Endothelial cell of umbilical vein (primary cell): Measurements from ENCODE around the gene ANKHD1. TPM values are rescaled to one million over a fixed set of nuclear protein-coding genes. Genes with fewer than 3 reads are reported as not detected.
A peak's percentile ranks its signal among the peaks of the same experiment; 100 is the strongest.

ENCODE experiments used
- BruUV-seq: library from RNA; stranded (reverse); fragments of 400-500 nt; replicated peaks from 2 replicates; lab custom pipeline; 2021; lab: Mats Ljungman, UMichigan
- CTCF ChIA-PET: fragments of 300-600, 350-600 bp; sonication (Branson Sonifier 250); formaldehyde crosslinking; loops from one replicate; lab custom pipeline; 2021; ENCODE audit warnings: antibody characterized with exemption, inconsistent platforms; lab: Charles Lee
- POLR2A ChIA-PET: fragments of 300-600, 350-600 bp; sonication (Branson Sonifier 250); formaldehyde crosslinking; loops from one replicate; lab custom pipeline; 2021; ENCODE audit warnings: antibody characterized with exemption, inconsistent platforms; lab: Charles Lee
- DNase-seq: peaks from one replicate; pipeline ENCODE4 v3.0.0-alpha.2; 2011; ENCODE audit warnings: low read depth, low spot score
- FAIRE-seq: peaks from 2 replicates; lab custom pipeline; 2011; peaks lifted over from hg19 to GRCh38; lab: Jason Lieb, UNC
- H2AFZ ChIP-seq: 2 replicates; pipeline ENCODE4 v1.6.0; 2012; ENCODE audit warnings: low read depth, low read length, control low read depth, inconsistent platforms
- H3K27ac ChIP-seq: 2 replicates; pipeline ENCODE4 v1.5.1; 2011; ENCODE audit warnings: low read depth, mild to moderate bottlenecking, control low read depth, low read length, moderate library complexity; ENCODE audit not compliant: insufficient read depth
- H3K27me3 ChIP-seq, 2 experiments: 2 replicates each; pipeline versions ENCODE4 v1.6.0 to v1.6.1; 2011; ENCODE audit warnings: low read length in 2 of 2, mixed read lengths in 1 of 2; ENCODE audit not compliant: control insufficient read depth in 2 of 2, insufficient read depth in 2 of 2
- H3K36me3 ChIP-seq, 2 experiments: 2 replicates in 1 of 2; 3 replicates in 1 of 2; pipeline ENCODE4 v1.5.1; 2011; ENCODE audit warnings: low read length in 2 of 2, mild to moderate bottlenecking in 1 of 2, moderate library complexity in 1 of 2; ENCODE audit not compliant: control insufficient read depth in 2 of 2, insufficient read depth in 2 of 2; ENCODE audit errors: extremely low read depth in 1 of 2
- H3K4me1 ChIP-seq: 3 replicates; pipeline ENCODE4 v1.5.1; 2011; ENCODE audit warnings: mild to moderate bottlenecking, low read length; ENCODE audit not compliant: control insufficient read depth, insufficient read depth; ENCODE audit errors: extremely low read depth
- H3K4me2 ChIP-seq: 2 replicates; pipeline ENCODE4 v1.6.1; 2011; ENCODE audit warnings: low read length, control low read depth, mixed read lengths; ENCODE audit not compliant: insufficient read depth
- H3K4me3 ChIP-seq, 3 experiments: fragments of 200-600 bp in 1 of 3; sonication (generic), shearing (Covaris generic) in 1 of 3; replicated peaks in 1 of 3; 2 replicates each; pipeline ENCODE4 v1.5.1; 2011 to 2016; ENCODE audit warnings: control low read depth in 3 of 3, low read length in 3 of 3, mild to moderate bottlenecking in 2 of 3, inconsistent platforms in 1 of 3, low read depth in 1 of 3, moderate library complexity in 1 of 3; ENCODE audit not compliant: insufficient read depth in 1 of 3
- H3K79me2 ChIP-seq: 2 replicates; pipeline ENCODE4 v1.6.0; 2012; ENCODE audit warnings: low read length, inconsistent platforms; ENCODE audit not compliant: control insufficient read depth, insufficient read depth
- H3K9ac ChIP-seq: replicated peaks from 2 replicates; pipeline ENCODE3; 2011; ENCODE audit warnings: low read length, control low read depth; ENCODE audit not compliant: insufficient read depth; ENCODE audit errors: extremely low read depth
- H3K9me1 ChIP-seq: replicated peaks from 3 replicates; pipeline ENCODE4 v1.6.0; 2011; ENCODE audit warnings: mild to moderate bottlenecking, low read length; ENCODE audit not compliant: control insufficient read depth, insufficient read depth; ENCODE audit errors: extremely low read depth
- H3K9me3 ChIP-seq: replicated peaks from 2 replicates; pipeline ENCODE4 v1.5.1; 2012; ENCODE audit warnings: low read length, inconsistent platforms; ENCODE audit not compliant: control insufficient read depth, insufficient read depth
- H4K20me1 ChIP-seq: replicated peaks from 2 replicates; pipeline ENCODE3; 2011; ENCODE audit warnings: mild to moderate bottlenecking, low read length; ENCODE audit not compliant: control insufficient read depth, insufficient read depth; ENCODE audit errors: extremely low read depth
- CTCF ChIP-seq, 2 donors: IDR thresholded peaks; 1 replicate in 1 of 2; 2 replicates in 1 of 2; pipeline ENCODE4 v1.5.1; 2011; ENCODE audit warnings: low read length in 2 of 2, mild to moderate bottlenecking in 2 of 2, moderate library complexity in 2 of 2, control low read depth in 1 of 2, inconsistent platforms in 1 of 2, low read depth in 1 of 2; ENCODE audit not compliant: insufficient read depth in 1 of 2; ENCODE audit errors: extremely low read depth in 1 of 2
- EZH2 ChIP-seq: IDR thresholded peaks from 2 replicates; pipeline ENCODE4 v1.6.1; 2012; ENCODE audit warnings: borderline replicate concordance, low read depth, mild to moderate bottlenecking, moderate library complexity, low read length, inconsistent platforms; ENCODE audit not compliant: severe bottlenecking
- FOS ChIP-seq: IDR thresholded peaks from 2 replicates; pipeline ENCODE4 v1.6.1; 2011; ENCODE audit warnings: mild to moderate bottlenecking, low read length, moderate library complexity, borderline replicate concordance; ENCODE audit not compliant: insufficient read depth
- GATA2 ChIP-seq: IDR thresholded peaks from 2 replicates; pipeline ENCODE4 v1.7.0; 2011; ENCODE audit warnings: low read depth, mild to moderate bottlenecking, moderate library complexity, mixed read lengths, low read length; ENCODE audit not compliant: insufficient read length, insufficient read depth
- JUN ChIP-seq: IDR thresholded peaks from 2 replicates; pipeline ENCODE4 v1.6.1; 2011; ENCODE audit warnings: borderline replicate concordance, low read depth; ENCODE audit not compliant: insufficient read length, insufficient read depth
- MAX ChIP-seq: IDR thresholded peaks from 2 replicates; pipeline ENCODE4 v1.6.1; 2011; ENCODE audit not compliant: insufficient read depth, insufficient read length
- MYC ChIP-seq: IDR thresholded peaks from one replicate; pipeline ENCODE4 v1.6.1; 2011; ENCODE audit warnings: mild to moderate bottlenecking, low read depth, low read length
- POLR2A ChIP-seq: IDR thresholded peaks from 2 replicates; pipeline ENCODE4 v1.6.1; 2012; ENCODE audit warnings: low read depth, mild to moderate bottlenecking, control low read depth, low read length
- POLR2AphosphoS5 ChIP-seq: IDR thresholded peaks from 2 replicates; pipeline ENCODE4 v1.6.1; 2012; ENCODE audit warnings: low read depth, mild to moderate bottlenecking, control low read depth, low read length, moderate library complexity; ENCODE audit not compliant: insufficient read depth
- dilution Hi-C: fragments of 300-500 bp; cut with MboI; formaldehyde crosslinking; loops from one replicate; pipeline ENCODE4 v1.15.0; 2019; ENCODE audit warnings: low sequenced_read_pairs; ENCODE audit not compliant: extremely low pct_ligation_motif_present
- intact Hi-C: fragments of 100-400 bp; cut with micrococcal nuclease; formaldehyde crosslinking; loops from one replicate; pipeline ENCODE4 v1.10.0; 2022
- polyA plus RNA-seq, 4 experiments: library from polyadenylated mRNA; depleted of rRNA in 3 of 4; stranded (reverse) in 3 of 4; unstranded in 1 of 4; fragments of >200 nt; gene quantifications; 2 replicates each; pipeline versions ENCODE4 v1.2.1 to v1.2.3, GENCODE V29; 2011 to 2012; ENCODE audit warnings: missing spikeins in 1 of 4
- total RNA-seq: library from RNA; stranded (reverse); gene quantifications from 2 replicates; pipeline ENCODE4 v1.2.3, GENCODE V29; 2021

The ANKHD1 gene
- total and polyA plus RNA-seq, 2 donors (not counting 3 experiments of a cell fraction or from before 2014, with no cell fraction given) = 56.1 to 87.0 TPM

DNA sequence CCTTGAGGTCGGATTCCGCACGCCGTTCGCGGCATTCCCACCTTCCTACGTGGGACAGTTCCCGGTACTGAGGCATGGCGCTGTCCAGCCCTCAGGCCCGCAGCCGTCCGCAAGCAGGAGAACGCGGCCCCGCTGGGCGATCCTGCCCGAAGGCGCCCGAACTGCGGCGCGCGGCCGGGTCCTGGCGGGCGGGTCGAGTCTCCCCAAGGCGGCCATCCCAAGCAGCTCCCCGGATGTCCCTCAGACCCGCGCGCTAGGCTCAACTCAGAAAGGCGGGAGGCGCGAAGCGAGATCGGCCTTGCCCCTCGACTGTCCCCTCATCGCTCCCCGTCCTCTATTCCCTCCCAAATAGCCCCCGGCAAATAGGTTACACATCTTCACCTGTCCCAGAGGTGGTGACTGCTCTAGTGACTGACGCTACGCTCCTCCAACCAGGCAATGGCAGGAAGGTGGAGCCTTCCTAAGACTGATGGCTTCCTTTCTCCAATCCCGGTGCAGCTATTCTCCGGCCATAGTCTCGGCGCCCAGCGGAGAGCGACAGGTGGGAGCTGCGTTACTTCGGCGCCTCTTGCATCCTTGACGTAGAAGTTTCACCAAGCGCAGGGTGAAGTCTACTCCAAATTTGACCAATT is 787 bp upstream of the ANKHD1 start:
- Histone ChIP-seq H4K20me1 (peaks cover 4% of the 10 kb centered on the region), H2AFZ (peak overlapping the region; percentile 49), H3K9me1 (no peaks in the 10 kb centered on the region), H3K9ac (peak overlapping the region; percentile 61), H3K4me1 (peaks cover 8% of the 10 kb centered on the region), H3K4me2 (peak overlapping the region; percentile 82), H3K9me3 (no peaks in the 10 kb centered on the region), H3K79me2 (peaks cover 40% of the 10 kb centered on the region), H3K27me3 (no peaks in the 10 kb centered on the region), H3K36me3 (no peaks in the 10 kb centered on the region), H3K27ac (peak overlapping the region; percentile 44), H3K4me3 (peak overlapping the region; percentile 42 to 91 (median 79))
- peak; percentile 95 for DNase-seq
- CTCF ChIA-PET = interaction anchor here (0.9 to 2.9 kb wide), 6 partner anchors 15 to 234 kb away, joined by 3 to 22 read pairs (median 4); partner anchors contain the start of gene CD14
- POLR2A ChIA-PET = interaction anchor here (1.2 to 1.4 kb wide), 3 partner anchors 54 to 247 kb away, joined by 3 to 6 read pairs (median 5); partner anchors contain the start of genes EIF4EBP3, HBEGF, IK and NDUFA2
- intact Hi-C loops (loop anchor here (1.0 to 5.0 kb wide), 7 partner anchors 28 to 263 kb away; partner anchors contain the start of genes APBB3, EIF4EBP3, IK and NDUFA2), dilution Hi-C loops (no loop called here)
- FAIRE-seq = no peak
- BruUV-seq = no TSS peak
- TF ChIP-seq JUN (no peak), POLR2AphosphoS5 (peak; percentile 38), CTCF (IDR thresholded peaks at IDR 0.05; ENCODE audit: extremely low read depth in 1 of 2, insufficient read depth in 1 of 2, low read depth in 1 of 2, low read length in 2 of 2) (no peak), FOS (no peak), POLR2A (no peak), GATA2 (no peak), EZH2 (no peak), MAX (no peak), MYC (no peak)
